ENCODE measurements around the gene ZNF500.

The ZNF500 gene

DNA sequence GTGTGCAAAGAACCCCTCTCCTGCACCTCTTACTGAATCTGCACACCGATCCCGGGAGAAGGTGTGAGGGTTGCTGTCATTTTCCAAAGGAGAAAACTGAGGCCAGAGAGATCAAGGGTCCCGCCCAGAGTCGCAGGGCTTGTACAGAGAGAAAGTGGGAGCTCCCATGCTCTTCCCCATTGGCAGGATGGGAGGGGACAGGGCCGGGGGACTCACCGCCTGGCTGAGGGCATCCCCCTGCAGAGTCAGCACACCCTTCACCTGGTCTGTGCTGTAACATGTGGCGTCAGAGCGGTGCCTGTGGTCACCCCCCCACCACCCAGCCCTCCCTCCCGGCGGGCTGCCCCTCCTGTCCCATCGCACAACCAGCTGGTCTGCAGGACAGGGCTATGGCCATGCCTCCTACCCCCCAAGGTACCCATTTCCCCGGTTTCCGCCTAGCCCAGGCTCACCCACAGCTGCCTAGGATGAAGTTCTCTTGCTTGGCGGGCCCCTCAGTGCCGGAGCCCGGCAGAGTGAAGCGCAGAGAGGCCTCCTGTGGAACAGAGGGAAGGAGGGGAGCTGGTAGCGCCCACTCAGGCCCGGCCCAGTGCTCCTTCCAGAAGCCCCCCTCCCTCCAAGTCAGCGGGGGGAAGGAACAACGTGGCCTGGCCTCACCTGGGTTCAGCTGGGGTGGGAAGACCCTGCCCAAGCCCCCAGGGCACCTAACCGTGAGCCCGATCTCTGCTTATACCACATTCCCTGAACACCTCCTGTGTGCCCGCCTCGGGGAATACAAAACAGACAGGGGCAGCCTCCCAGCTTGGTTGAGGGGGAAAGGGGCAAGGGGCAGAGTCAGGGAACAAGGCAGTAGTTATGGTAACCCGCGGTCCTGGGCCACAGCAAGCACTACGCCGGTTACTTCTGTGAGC lies 34.3 kb upstream of the ZNF500 start:
- Histone ChIP-seq H3K36me3 (ENCODE audit: insufficient read depth, low read length) (peaks cover 39% of the 10 kb centered on the region), H3K4me1 (ENCODE audit: insufficient read depth, low read length) (peaks cover 20% of the 10 kb centered on the region), H3K9me3 (ENCODE audit: low read length) (no peaks in the 10 kb centered on the region), H2AFZ (ENCODE audit: low read depth, low read length) (peak overlapping the region; percentile 92), H3K27me3 (ENCODE audit: insufficient read depth, low read length) (no peaks in the 10 kb centered on the region), H3K4me3 (ENCODE audit: low read length) (peak overlapping the region; percentile 91)

DNA sequence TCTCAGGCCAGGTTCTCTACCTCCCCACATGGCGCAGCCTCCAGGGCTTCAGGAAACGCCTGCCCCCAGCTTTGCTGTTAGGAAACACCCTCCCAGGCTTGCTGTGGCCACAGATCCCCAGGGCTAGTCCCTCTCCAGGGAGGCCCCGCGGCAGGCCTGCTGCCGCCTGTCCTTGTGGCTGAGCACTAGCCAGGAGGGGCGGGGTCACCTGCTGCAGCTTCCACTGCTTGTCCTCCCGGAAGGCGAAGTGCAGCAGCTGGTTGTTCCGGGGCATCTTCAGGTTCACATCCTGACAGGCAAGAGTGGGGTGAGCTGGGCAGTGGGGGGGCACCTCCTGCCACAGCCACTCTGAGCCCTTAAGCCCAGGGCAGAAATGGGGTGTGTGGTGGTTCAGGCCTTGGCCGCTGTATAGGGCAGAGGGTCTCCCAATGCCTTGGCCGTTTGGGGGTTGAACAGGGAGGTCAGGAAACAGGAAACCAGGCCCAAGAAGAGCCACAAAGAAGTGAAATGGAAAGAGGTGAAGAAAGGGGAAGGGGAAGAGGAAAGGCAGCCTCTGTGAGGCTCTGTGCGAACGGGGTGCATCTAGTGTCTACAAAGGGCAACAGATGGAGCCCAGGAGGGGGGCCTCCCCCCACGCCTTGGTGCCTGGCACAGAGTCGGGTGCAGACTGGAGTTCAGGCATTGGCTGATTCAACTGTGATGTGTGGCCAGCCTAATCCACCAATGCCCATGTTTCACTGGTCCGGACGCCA lies 33.5 kb upstream of the ZNF500 start:
- no peaks in the 10 kb centered on the region for H3K27me3 ChIP-seq (ENCODE audit: insufficient read depth, low read length)
- H3K4me3 ChIP-seq (ENCODE audit: low read length) = no peak overlapping the region
- H3K9me3 ChIP-seq (ENCODE audit: low read length) = no peaks in the 10 kb centered on the region
- H3K4me1 ChIP-seq (ENCODE audit: insufficient read depth, low read length) = peaks cover 20% of the 10 kb centered on the region
- peaks cover 34% of the 10 kb centered on the region for H3K36me3 ChIP-seq (ENCODE audit: insufficient read depth, low read length)
- H2AFZ ChIP-seq (ENCODE audit: low read depth, low read length) = no peak overlapping the region

DNA sequence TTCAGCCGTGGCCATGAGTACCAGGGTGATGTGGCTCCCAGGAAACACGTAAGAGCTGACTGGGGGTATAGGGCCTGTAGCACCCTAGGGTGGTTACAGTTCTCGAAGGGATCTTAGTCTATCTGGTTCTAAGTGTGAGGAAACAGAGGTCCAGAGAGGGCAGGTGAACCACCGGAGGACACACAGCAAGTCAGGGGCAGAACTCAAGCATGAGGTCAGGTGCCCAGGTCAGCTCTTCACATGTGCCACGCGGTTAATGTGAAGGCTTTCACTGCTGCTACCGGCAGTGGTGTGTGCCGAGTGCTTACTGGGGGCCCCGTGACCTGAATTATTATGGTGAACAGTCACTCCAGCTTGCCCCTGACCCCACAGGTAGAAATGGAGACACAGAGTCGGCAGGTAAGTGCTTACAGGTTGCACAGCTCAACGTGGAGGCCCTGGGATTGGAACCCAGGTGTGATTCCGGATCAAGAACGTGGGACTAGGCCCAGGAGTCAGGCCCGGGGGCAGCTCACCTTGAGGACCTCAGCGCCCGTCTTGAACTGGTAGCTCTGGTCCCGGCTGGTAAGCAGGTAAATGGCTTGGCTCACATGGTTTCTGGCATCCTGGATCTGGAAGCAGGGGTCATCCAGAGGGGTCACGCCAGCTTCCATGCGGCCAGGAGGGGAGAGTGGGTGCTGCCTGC lies 32.4 kb upstream of the ZNF500 start:
- peaks cover 20% of the 10 kb centered on the region for H3K4me1 ChIP-seq (ENCODE audit: insufficient read depth, low read length)
- no peak overlapping the region for H2AFZ ChIP-seq (ENCODE audit: low read depth, low read length)
- H3K36me3 ChIP-seq (ENCODE audit: insufficient read depth, low read length) = peaks cover 22% of the 10 kb centered on the region
- no peaks in the 10 kb centered on the region for H3K27me3 ChIP-seq (ENCODE audit: insufficient read depth, low read length)
- no peaks in the 10 kb centered on the region for H3K9me3 ChIP-seq (ENCODE audit: low read length)
- no peak overlapping the region for H3K4me3 ChIP-seq (ENCODE audit: low read length)

DNA sequence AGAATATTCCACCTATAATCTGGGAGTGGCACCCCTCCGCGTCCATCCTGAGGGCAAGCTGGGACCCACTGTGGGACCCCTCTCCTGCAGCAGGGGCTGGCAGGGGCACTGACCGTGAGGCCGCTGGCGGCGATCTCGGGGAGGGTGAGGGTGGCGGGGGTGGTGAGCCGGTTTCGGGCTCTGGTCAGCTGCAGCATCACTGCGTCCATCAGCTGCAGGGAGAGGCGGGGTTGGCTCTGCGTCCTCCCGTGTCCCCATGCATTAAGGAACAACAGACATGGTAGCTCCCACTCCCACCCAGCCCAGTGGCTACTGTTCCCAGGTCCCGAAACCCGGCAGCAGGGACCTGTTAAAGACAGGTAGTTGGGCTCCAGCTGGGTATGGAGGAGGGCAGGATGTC lies 31.5 kb upstream of the ZNF500 start:
- no peak overlapping the region for H2AFZ ChIP-seq (ENCODE audit: low read depth, low read length)
- peaks cover 13% of the 10 kb centered on the region for H3K4me1 ChIP-seq (ENCODE audit: insufficient read depth, low read length)
- H3K4me3 ChIP-seq (ENCODE audit: low read length) = no peak overlapping the region
- H3K9me3 ChIP-seq (ENCODE audit: low read length) = no peaks in the 10 kb centered on the region
- H3K27me3 ChIP-seq (ENCODE audit: insufficient read depth, low read length) = no peaks in the 10 kb centered on the region
- peaks cover 17% of the 10 kb centered on the region for H3K36me3 ChIP-seq (ENCODE audit: insufficient read depth, low read length)

DNA sequence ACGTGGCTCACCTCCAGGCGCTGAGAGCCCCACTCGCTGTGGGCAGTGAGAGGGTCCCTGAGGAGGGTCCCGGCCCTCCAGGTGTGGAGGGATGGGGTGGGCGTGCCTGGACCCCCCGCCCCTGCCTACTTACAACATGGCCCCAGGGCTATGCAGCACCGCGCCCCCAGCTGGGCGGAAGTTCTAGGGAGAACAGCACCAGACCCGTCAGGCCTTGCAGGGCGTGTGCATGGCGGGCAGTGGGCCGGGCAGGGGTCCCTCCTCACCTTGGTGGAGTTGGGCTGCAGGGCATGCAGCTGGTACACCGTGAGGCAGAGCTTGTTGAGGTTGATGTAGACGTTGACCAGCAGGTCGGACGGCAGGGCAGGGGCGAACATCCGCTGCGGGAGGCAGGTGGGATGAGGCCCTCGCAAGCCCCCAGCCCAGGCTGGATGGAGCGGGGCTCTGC lies 30.9 kb upstream of the ZNF500 start:
- peaks cover 17% of the 10 kb centered on the region for H3K36me3 ChIP-seq (ENCODE audit: insufficient read depth, low read length)
- no peak overlapping the region for H2AFZ ChIP-seq (ENCODE audit: low read depth, low read length)

DNA sequence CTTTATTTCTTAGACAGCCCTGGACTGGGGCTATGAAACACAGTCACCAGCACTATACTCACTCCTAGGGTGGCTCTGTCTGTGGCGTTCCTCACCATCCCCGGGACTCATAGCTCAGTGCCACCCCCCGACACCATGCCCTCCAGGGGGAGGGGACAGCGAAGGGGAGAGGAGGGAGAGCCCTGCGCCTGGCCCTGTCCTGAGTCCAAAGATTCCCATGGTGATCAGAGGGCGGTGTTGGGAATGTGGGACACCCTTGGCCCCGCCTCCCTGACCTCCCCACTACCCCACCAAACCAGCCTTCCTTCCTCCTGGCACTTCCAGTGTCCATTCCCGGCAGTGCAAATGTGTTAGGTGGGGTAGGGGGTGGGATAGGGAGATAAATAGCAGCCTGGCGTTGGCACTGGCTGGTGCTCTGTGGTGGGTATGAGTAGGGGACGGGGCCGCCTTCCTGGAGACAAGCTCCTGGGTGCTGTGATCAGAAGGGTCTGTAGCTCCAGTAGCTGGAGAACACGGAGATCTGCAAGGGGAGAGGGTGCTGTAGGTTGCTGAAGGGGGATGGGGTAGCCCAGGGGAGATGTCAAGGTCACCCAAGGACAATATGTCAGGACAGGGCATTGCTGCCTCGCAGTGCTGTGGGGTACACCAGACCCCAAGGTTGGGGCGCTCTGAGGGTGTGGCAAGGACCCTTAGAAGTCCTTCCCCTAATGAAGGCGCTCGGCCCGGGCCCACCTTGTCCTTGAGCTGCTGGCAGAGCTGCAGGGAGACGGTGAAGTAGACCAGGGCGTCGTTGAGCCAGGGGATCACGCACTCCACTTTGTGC lies 30.2 kb upstream of the ZNF500 start:
- Histone ChIP-seq H3K27me3 (ENCODE audit: insufficient read depth, low read length) (no peaks in the 10 kb centered on the region), H3K36me3 (ENCODE audit: insufficient read depth, low read length) (peaks cover 17% of the 10 kb centered on the region), H3K9me3 (ENCODE audit: low read length) (no peaks in the 10 kb centered on the region), H3K4me1 (ENCODE audit: insufficient read depth, low read length) (peaks cover 8% of the 10 kb centered on the region), H2AFZ (ENCODE audit: low read depth, low read length) (no peak overlapping the region), H3K4me3 (ENCODE audit: low read length) (no peak overlapping the region)

More for the DNA sequence above, 30.9 kb upstream of the ZNF500 start:
- H3K9me3 ChIP-seq (ENCODE audit: low read length) = no peaks in the 10 kb centered on the region
- no peak overlapping the region for H3K4me3 ChIP-seq (ENCODE audit: low read length)
- peaks cover 8% of the 10 kb centered on the region for H3K4me1 ChIP-seq (ENCODE audit: insufficient read depth, low read length)
- H3K27me3 ChIP-seq (ENCODE audit: insufficient read depth, low read length) = no peaks in the 10 kb centered on the region

- no peak overlapping the region for H3K4me3 ChIP-seq (ENCODE audit: low read length)
- peaks cover 17% of the 10 kb centered on the region for H3K36me3 ChIP-seq (ENCODE audit: insufficient read depth, low read length)
- H3K9me3 ChIP-seq (ENCODE audit: low read length) = no peaks in the 10 kb centered on the region
- H2AFZ ChIP-seq (ENCODE audit: low read depth, low read length) = no peak overlapping the region
- no peaks in the 10 kb centered on the region for H3K4me1 ChIP-seq (ENCODE audit: insufficient read depth, low read length)
- no peaks in the 10 kb centered on the region for H3K27me3 ChIP-seq (ENCODE audit: insufficient read depth, low read length)
Measured at GRCh38 chr16:4795828-4796572, 29.0 kb upstream of the ZNF500 start.

GRCh38 chr16:4795181-4795827 lies 28.3 kb upstream of the ZNF500 start, which contains the start of gene SMIM22:
TSS of gene SMIM22 (plus strand) at chr16:4795369. CDS start at chr16:4795735, 366 bp downstream.
- Histone ChIP-seq H3K9me3 (ENCODE audit: low read length) (no peaks in the 10 kb centered on the region), H3K36me3 (ENCODE audit: insufficient read depth, low read length) (peaks cover 17% of the 10 kb centered on the region), H3K27me3 (ENCODE audit: insufficient read depth, low read length) (no peaks in the 10 kb centered on the region), H2AFZ (ENCODE audit: low read depth, low read length) (no peak within 1 kb of the TSS), H3K4me1 (ENCODE audit: insufficient read depth, low read length) (no peaks in the 10 kb centered on the region), H3K4me3 (ENCODE audit: low read length) (no peak within 1 kb of the TSS)

DNA sequence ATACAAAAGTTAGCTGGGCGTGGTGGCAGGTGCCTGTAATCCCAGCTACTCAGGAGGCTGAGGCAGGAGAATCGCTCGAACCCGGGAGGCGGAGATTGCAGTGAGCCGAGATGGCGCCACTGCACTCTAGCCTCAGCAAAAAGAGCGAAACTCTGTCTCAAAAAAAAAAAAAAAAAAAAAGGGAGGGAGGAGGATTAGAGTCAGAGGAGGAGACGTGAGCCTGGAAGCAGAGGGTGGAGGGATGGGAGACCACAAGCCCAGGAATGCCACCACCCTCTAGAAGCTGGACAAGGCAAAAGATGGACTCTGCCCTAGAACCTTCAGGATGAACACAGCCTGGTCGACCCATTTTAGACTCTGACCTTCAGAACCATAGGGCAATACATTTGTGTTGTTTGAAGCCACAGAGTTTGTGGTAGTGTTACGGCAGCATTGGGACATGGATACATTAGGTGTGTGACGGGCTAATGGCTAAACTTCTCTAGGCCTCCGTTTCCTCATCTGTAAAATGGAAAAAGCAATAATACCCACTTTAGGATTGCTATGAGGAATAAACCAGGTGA lies 26.1 kb upstream of the ZNF500 start:
- no peaks in the 10 kb centered on the region for H3K4me1 ChIP-seq (ENCODE audit: insufficient read depth, low read length)
- H3K27me3 ChIP-seq (ENCODE audit: insufficient read depth, low read length) = no peaks in the 10 kb centered on the region
- H2AFZ ChIP-seq (ENCODE audit: low read depth, low read length) = no peak overlapping the region
- peaks cover 7% of the 10 kb centered on the region for H3K36me3 ChIP-seq (ENCODE audit: insufficient read depth, low read length)
- no peaks in the 10 kb centered on the region for H3K9me3 ChIP-seq (ENCODE audit: low read length)
- H3K4me3 ChIP-seq (ENCODE audit: low read length) = no peak overlapping the region

- Histone ChIP-seq H3K27me3 (ENCODE audit: insufficient read depth, low read length) (no peaks in the 10 kb centered on the region), H3K4me3 (ENCODE audit: low read length) (no peak overlapping the region), H3K4me1 (ENCODE audit: insufficient read depth, low read length) (no peaks in the 10 kb centered on the region), H2AFZ (ENCODE audit: low read depth, low read length) (no peak overlapping the region), H3K9me3 (ENCODE audit: low read length) (no peaks in the 10 kb centered on the region), H3K36me3 (ENCODE audit: insufficient read depth, low read length) (no peaks in the 10 kb centered on the region)
Measured at GRCh38 chr16:4790871-4791270, 23.9 kb upstream of the ZNF500 start.

DNA sequence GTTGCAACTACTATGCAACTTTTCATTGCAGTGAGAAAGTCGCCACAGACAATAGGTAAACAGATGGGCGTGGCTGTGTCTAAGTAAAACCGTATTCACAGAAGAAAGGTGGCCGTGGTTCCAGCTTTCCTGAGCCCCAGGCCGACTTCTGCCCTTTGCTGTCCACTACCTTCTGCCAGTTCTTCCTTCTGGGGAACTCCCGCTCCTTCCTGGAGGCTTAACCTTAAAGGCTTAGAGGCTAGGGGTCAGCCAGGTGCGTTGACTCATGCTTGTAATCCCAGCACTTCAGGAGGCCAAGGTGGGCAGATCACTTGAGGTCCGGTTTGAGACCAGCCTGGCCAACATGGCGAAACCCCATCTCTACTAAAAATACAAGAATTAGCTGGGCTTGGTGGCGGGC lies 23.3 kb upstream of the ZNF500 start:
- Histone ChIP-seq H3K27me3 (ENCODE audit: insufficient read depth, low read length) (no peaks in the 10 kb centered on the region), H3K4me1 (ENCODE audit: insufficient read depth, low read length) (no peaks in the 10 kb centered on the region), H3K4me3 (ENCODE audit: low read length) (no peak overlapping the region), H2AFZ (ENCODE audit: low read depth, low read length) (no peak overlapping the region), H3K36me3 (ENCODE audit: insufficient read depth, low read length) (no peaks in the 10 kb centered on the region), H3K9me3 (ENCODE audit: low read length) (no peaks in the 10 kb centered on the region)
